GM21723 (cell line): ENCODE results near the gene HHATL.

Source experiments
- ATAC-seq: cut with Tn5 transposase; IDR thresholded peaks from one replicate; pipeline ENCODE4 v1.9.1; 2021; ENCODE audit warnings: mild to moderate bottlenecking, moderate library complexity; ENCODE audit not compliant: unreplicated experiment

HHATL gene

DNA sequence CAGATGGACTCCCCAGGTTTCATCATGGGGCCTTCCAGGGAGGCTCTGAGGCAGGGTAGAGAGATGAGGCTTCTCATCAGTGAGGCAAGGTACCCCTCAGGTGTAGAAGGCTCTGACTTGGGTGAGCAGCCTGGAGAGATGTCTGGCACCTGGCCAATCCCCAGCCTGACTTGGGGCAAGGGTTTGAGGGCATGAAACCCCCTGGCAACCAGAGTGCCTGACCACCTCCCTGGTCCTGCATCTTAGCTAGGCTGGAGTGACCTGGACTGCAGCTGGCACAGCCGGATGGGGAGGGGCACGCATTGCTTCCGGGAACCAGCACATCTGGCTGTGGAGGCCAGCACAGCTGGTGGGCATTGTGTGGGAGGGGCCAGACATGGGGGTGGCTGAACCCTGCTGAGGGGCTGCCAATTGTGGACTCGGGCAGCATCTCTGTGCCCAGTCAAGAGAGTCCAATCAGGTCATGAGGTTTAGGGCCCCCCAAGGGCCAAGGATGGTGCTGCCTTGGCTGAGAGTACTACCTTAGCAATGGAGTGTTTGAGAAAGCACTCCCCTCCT lies 47.2 kb downstream of the HHATL start:
- ATAC-seq = no peak

DNA sequence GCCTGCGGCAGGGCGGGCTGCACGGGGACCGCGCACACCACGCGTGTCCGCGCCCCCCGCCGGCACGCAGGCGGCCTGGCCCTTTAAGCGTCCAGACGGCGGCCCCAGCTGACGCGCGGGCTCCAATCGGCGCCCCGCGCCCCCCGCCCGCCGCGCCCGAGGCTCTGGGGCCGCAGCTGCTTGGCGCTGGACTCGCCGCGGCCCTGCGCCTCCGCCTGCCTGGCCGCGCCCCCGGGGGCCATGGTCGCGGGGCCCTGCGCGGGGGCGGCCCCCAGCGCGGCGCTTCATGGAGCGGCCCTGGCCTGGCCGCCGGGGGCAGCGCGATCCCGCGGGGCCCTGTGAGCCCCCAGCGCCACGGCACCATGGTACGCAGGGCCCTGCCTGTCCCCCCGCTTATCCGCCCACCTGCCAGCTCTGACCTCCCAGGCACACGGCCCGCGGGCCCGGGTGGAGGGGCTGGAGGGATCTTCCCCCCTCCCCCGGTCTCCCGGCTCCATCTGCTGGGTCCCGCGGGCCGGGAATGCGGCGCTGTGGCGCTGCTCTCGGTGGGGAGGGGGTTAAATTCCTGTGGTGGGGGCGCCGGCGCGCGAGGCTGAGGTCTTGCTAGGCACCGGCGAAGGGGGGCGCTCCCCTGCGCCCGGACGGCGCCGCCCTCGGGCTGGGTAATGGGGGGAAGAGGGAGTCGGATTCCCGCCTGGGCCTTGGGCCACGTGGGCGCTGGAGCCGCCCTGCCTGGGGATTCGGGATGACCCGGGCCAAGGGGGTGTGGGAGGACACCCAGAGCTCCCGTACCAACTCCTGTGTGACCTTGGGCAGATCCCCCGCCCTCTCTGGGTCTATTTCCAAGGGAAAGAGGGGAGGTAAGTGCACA lies 48.0 kb downstream of the HHATL start:
- ATAC-seq = no peak

- no peak for ATAC-seq
These were observed 48.9 kb downstream of the HHATL start, which contains the start of gene ZBTB47 for GRCh38 chr3:42653560-42654330. ZBTB47 (plus strand) TSS chr3:42653697; CDS start chr3:42658356, 4,659 bp downstream.

- ATAC-seq = no peak
These were observed 49.4 kb downstream of the HHATL start for GRCh38 chr3:42653303-42653559.

GRCh38 chr3:42652611-42653302 lies 49.8 kb downstream of the HHATL start:
- ATAC-seq = peak; percentile 56

DNA sequence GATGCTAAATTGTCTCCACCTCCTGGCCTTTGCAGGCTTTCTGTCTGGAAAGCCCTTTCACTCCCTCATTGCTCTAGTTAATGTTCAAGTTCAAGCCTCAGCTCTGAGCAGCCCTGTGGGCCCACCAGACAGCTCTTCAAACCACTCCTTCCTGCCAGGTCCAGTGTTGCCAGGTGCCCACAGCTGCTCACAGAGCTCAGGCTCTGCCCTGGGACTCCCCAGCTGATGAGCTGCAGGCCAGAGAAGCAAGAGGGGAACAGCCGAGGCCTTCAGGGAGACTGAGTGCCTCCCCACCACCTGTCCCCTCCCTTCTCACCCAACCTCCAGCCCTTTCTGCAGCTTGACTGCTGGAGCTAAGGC lies 50.4 kb downstream of the HHATL start:
- no peak for ATAC-seq

- ATAC-seq = no peak
These were observed 51.1 kb downstream of the HHATL start for GRCh38 chr3:42651248-42652091.

DNA sequence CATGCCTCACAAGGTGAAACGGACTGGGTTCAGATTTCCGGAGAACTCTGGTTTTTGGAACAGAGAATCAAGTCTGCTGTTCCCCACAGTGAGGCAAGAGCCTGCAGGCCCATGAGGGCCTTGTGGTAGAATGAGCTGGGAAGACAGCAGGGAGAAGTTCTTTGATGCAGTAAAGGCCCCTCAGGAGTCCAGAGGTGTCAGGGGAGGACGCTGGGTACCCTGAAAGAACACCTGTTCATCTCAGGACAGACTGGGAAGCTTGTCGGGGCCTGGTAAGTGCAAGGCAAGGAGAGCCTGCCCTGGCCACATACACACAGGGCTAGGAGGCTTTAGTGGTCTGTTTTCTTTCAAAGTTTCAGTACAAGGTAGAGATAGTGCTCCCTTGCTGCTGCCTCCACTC lies 52.8 kb downstream of the HHATL start:
- ATAC-seq = no peak

DNA sequence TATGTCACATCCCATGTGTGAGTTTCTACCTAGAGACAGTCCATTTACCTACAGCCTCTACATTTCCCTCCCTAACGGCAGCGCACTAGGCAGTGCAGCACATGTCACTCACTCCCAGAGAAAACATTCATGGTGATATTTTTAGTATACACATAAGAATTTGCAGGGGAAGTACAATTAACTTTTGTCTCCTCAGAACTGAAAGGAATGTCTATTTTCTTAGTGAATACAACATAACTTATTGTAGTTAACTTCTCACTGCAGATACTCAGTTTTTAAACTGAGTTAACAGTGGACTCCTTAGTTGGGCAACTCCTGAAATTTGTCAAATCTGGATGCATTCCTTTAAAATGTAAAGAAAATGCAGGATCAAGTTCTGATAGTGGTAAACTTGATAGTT lies 53.6 kb downstream of the HHATL start:
- ATAC-seq = no peak

DNA sequence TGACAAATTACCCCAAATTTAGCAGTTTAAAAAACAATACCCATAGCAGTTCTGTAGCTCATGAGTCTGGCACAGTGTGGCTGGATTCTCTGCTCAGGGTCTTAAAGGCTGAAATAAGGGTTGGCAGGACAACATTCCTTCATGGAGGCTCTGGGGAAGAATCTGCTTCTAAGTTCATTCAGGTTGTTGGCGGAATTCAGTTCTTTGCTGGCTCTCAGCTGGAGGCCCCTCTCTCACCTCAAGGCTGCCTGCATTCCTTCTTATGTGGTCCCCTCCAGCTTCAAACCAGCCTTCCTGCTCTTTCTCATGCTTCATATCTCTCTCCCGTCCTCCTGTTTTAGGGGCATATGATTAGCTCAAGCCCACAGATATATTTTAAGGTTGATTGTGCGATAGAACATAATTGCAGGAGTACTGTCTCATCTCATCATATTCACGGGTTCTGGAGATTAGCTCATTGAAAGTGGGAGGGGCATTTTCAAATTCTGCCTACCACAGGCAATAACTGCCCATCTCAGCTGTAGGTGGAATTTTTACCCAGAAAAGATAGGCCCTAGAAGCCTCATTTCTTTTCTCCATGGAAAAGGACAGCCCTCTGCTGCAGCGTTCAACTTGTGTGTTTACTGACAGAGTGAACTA lies 54.7 kb downstream of the HHATL start:
- ATAC-seq = no peak
